ENCODE data around the gene SPEM1.
A peak's percentile ranks its signal among the peaks of the same experiment; 100 is the strongest.

The SPEM1 gene, protein sequence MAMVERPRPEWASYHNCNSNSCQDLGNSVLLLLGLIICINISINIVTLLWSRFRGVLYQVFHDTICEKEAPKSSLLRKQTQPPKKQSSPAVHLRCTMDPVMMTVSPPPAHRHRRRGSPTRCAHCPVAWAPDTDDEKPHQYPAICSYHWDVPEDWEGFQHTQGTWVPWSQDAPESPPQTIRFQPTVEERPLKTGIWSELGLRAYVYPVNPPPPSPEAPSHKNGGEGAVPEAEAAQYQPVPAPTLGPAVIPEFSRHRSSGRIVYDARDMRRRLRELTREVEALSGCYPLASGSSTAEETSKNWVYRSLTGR

GRCh38 chr17:7419819-7420610 lies at the start of gene SPEM1:
Gene SPEM1 (plus strand): TSS chr17:7420324. CDS start chr17:7420385, 61 bp downstream.
- no peak for DNase-seq

DNA sequence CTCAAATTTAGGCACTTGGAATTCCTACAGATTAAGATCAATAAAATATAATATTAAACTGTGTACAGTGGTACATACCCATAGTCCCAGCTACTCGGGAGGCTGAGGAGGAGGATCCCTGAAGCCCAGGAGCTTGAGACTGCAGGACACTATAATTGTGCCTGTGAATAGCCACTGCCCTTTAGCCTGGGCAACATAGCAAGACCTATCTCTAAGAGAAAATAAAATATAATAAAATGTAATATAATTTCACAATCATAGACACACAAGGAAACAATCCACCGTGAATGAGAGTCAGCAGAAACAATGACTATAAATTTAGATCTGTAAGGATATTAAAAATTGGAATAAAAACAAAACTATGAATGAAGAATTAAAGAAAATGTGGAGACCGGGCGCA lies 49.3 kb upstream of the SPEM1 start:
- no peak for DNase-seq

DNA sequence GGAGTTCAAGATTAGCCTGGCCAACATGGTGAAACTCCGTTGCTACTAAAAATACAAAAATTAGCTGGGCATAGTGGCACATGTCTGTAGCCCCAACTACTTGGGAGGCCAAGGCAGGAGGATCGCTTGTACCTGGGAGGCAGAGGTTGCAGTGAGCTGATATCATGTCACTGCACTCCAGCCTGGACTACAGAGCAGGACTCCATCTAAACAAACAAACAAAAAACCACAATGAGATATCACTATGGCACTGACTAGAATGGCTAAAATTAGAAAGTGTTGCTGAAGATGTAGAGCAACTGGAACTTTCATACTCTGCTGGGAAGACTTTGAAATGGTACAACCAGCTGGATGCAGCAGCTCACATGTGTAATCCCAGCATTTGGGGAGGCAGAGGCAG lies 45.8 kb upstream of the SPEM1 start:
- DNase-seq, result no peak

- no peak for DNase-seq
These were observed 41.0 kb upstream of the SPEM1 start for GRCh38 chr17:7379134-7379533.

- DNase-seq, result no peak
These were observed 39.8 kb upstream of the SPEM1 start for GRCh38 chr17:7380321-7380720.

DNA sequence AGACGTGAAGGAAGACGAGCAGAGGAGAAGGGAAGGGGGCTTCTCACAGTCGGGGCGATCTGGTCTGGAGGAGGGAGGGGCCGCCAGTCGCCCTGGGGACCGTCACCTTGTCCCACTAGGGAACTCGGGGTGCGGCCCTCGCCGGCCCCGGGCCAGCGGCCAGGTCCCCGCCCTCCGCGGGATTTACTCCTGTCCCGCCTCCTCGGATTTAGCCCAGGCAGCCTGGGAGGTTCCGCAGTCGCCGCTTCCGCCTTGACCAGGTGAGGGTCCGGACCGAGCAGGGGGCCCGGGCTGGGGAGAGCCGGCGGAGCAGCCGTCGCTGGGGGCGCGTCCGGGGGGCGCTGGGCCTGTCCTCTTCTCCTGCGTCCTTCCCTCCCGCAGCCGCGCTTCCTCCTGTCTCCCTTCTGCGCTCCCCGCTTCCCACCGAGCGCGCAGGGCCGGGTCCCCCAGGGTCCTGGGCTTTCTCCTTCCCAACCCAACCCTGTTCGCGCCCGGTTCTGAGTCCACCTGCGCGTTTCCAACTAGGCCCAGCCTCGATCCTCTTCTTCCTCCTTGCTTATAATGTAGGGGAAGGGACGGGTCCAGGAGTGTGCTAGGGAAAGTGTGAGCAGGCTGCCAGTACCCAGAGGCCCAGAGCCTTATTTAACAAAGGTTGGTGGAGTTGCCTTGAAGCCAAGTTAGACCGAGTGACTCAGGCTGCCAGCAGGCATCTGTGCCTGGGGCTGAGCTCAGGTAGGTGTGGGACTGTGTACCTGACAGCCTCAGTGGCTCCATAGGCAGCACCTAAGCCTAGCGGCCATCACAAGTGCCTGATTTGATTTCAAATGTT lies 39.1 kb upstream of the SPEM1 start, which contains the start of gene TNK1:
TNK1 (plus strand) TSS at position 235 of the 829 bp plus-strand sequence. CDS start 1,838 bp downstream, outside the sequence.
- no peak for DNase-seq

- DNase-seq, result no peak
These were observed 37.2 kb upstream of the SPEM1 start for GRCh38 chr17:7382901-7383300.

GRCh38 chr17:7383371-7383741 lies 36.8 kb upstream of the SPEM1 start:
- no peak for DNase-seq

DNA sequence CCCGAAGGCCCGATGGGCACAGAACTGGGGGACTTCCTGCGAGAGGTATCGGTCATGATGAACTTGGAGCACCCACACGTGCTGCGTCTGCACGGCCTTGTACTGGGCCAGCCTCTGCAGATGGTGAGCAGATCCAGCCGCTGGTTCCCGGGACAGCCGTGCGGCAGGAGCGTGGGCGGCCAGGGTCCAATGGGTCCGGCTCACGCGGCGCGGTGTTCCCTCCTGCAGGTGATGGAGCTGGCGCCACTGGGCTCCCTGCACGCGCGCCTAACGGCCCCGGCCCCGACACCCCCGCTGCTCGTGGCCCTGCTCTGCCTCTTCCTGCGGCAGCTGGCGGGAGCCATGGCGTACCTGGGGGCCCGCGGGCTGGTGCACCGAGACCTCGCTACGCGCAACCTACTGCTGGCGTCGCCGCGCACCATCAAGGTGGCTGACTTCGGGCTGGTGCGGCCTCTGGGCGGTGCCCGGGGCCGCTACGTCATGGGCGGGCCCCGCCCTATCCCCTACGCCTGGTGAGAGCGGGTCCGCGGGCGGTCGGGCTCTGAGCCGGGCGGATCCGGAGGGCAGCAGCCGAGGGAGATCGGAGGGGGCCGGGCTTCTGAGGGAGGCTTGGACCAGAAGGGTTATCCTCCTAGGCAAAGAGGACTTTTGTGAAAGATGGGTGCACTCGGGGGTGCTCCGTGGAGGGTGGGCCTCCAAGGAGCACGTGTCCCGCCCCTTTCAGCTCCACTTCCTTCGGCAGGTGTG lies 36.2 kb upstream of the SPEM1 start:
- DNase-seq, result peak; percentile 9

DNA sequence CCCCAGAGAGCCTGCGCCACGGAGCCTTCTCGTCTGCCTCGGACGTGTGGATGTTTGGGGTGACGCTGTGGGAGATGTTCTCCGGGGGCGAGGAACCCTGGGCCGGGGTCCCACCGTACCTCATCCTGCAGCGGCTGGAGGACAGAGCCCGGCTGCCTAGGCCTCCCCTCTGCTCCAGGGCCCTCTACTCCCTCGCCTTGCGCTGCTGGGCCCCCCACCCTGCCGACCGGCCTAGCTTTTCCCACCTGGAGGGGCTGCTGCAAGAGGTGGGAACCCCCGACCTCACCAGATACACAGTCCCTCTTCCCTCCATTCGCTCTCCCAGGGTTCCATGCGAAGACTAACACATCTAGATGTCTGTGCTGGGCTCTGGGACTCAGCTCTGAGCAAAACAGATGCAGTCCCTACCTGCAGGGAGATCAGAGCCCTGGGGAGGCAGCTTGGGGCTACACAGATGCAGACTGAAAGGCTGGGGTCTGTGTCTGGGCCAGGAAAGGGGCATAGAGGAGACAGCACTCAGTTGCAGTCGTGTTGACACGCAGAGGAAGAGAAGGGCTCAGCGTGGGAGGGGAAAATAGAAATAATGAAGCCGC lies 35.5 kb upstream of the SPEM1 start:
- DNase-seq, result no peak

DNA sequence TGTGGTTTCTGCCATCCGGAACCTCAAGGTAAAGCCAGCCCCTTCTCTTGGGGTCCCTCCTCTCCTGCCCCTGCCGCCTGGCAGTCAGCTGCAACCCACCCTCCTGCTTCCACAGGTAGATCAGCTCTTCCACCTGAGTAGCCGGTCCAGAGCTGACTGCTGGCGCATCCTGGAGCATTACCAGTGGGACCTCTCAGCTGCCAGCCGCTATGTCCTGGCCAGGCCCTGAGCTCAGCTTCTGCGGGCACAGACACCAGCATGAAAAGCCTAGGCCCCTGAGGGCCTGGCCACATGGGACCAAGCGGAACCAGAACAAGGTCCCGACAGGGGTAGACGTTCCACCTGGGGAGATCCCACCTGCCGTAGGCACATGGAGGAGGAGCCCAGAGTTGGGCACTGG lies 31.3 kb upstream of the SPEM1 start:
- DNase-seq, result no peak

DNA sequence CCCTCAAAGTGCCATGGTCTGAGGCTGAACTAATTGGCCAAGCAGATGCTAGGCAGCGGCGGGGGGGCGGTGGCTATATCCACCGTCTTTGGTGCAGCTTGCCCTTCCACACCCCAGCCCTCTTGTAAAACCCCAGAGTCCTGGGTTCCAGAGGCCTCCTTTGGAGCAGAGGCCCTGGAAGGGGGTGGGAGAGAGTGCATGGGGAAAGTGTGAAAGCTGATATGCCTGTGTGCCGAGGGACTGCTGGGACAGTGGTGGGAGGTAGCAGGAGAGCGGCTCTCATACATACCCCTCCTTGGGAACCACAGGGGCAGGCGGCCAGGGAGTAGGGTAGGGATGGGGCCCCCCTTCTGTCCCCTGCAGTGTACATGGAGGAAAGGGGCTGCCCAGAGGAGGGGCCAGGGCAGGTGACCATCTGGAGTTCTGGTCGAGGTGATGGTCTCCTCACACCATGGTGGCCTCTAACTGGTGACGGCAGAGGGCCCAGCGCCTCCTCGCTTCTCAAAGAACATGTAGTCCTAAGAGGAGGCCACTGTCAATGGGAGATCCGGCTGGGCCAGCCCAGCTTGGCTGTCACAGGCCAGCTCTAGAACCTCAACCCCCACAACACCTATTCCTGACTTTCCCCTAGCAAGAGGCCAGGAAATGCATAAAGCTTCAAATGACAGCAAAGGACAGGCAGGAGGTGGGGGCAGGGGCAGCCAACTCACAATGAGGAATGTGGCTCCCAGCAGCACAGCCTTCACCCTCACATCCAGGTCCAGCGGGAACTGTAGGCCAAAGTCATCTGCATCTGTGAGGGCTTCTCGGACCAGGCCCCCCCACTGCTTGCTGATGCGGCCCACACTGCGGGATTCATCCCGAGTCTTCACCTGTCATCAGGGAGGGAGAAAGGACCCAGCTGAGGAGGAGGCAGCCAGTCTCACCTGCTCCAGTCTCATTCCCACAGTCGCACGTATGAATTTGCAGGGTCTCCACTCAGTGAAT lies 29.9 kb upstream of the SPEM1 start:
- no peak for DNase-seq

GRCh38 chr17:7391307-7391706 lies 28.8 kb upstream of the SPEM1 start:
- no peak for DNase-seq

- DNase-seq, result no peak
These were observed 27.2 kb upstream of the SPEM1 start for GRCh38 chr17:7392696-7393612.

- DNase-seq, result no peak
These were observed 26.3 kb upstream of the SPEM1 start for GRCh38 chr17:7393613-7394451.

DNA sequence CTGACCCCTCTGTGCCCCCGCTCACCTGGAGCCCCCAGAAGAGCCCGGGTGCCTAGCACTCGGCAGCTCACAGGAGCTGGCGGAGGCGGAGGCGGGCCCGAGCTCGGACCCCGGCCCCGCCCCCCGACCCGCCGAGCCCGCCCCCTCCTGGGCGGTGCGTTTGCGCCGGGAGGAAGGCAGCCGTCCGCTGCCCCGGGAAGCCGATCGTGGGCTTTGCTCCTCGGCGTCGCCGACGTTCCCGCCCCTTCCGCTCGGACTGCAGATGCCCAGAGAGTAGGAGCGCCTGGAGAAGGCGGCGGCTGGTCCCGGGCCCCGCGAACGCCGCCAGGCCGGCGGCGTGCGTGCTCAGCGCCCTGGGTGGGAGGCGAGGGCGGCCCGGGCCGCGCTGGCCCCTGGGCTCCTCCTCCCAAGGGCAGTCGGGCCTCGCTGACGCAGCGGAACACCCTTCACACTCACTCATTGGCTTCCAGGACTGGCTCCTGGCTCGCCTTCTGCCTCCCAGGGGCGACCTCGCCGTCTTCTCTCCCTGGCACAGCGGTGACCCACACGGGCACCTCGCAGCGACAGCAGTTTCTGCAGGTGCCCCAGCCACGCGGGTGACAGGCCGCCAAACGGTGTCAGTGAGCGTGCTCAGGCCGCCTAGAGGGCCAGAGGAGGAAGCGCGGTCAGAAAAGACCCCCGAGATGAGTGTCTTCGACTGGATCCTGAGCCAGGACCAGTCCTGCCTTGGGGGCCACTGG lies 25.5 kb upstream of the SPEM1 start, which contains the start of gene PLSCR3:
PLSCR3 (minus strand) TSS at position 74 of the 740 bp plus-strand sequence. CDS start 415 bp downstream, outside the sequence.
- peak; percentile 65 for DNase-seq

DNA sequence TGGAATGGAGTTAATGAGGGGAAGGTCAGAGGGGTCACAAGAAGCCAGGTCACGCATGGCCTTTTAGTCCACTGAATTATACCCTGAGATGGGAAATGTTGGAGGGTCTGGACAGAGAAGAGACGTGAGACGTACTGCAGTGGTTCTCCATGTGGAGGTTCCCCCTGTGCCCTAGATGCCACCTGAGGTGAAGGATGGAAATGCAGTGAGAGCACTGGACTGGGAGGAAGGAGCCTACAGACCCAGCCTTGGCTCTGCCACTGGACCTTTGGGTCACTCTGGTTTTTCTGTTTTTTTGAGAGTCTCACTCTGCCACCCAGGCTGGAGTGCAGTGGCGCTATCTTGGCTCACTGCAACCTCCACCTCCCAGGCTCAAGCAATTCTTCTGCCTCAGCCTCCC lies 24.0 kb upstream of the SPEM1 start:
- no peak for DNase-seq

- no peak for DNase-seq
These were observed 21.5 kb upstream of the SPEM1 start for GRCh38 chr17:7398612-7399011.
